HG03521 (cell line): ENCODE data around the gene METTL26.
"Not testable (repeated sequence)": the region's sequence is repeated elsewhere in the genome, so short reads cannot be mapped to it uniquely, and the experiment has no call there.

Source experiments
- ATAC-seq: cut with Tn5 transposase; IDR thresholded peaks from one replicate; pipeline ENCODE4 v1.9.1; 2021; ENCODE audit warnings: mild to moderate bottlenecking, moderate library complexity; ENCODE audit not compliant: unreplicated experiment

Gene METTL26

DNA sequence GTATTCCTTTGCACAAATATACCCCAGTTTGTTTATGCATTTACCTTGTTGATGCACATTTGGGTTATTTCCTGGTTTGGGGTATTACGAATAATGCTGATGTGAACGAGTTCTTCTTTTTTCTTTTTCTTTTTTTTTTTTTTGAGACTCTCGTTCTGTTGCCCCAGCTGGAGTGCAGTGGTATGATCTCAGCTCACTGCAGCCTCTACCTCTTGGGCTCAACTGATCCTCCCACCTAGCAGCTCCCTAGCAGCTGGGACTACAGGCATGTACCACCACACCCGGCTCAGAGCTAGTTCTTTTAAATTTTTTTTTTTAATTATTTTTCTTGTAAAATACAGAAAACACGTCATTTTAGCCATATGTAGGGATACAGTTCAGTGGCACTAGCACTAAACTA lies 32.2 kb downstream of the METTL26 start:
- ATAC-seq: no peak

DNA sequence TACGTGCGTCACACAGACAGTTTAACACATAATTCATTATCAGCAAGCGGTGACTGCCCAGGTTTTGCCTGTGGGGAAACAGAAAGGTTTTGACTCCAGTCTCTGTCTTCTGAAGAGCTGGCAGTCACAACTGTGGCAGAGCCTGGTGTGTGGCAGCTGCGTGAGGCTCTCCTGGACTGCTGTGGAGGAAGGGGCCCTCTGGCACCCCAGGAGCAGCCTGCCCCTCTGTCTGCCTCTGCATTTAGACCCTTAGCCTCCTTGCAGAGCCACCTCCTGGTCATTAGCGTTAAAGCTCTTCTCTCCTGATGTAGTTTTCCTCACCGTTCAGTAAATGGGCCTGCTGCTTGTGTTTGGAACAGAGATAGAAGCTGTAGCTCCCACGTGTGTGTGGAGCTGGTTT lies 35.3 kb downstream of the METTL26 start:
- ATAC-seq: no peak

DNA sequence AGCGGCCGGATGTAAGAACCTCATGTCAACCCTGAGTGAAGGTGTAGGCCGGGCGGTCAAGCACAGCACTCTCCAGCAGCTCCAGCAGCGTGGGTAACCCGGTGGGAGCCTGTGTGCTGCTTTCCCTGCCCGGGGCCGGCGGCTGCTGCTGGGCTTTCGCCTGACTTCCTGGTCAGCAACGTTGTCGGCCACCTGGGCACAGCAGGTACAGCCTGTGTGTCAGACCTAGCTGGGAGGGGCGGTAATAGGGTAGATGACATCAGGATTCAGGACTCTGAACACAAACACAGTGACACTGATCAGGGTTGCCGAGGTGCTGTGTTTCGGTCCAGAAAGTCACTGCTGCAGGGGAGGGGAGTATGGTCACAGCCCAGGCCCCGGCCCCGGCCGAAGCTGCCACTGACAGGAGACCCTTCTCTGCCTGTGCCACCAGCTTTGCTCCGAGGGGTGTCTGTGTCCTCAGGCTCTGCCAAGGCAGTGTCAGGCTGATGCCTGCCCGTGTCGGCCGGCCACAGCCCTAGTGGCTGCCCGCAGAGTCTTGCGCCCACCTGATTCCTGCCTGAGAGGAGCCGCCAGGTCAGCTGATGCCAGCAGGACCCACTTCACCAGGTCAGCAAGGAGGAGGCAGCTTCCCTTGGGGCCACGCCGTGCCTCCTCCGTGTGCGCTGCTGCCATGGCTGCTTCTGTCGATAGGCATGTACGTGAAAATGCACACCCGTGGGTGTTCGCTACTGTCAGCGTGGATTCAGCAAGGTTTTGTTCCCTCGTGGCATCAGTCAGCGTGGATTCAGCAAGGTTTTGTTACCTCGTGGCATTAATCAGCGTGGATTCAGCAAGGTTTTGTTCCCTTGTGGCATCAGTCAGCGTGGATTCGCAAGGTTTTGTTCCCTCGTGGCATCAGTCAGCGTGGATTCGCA lies 37.0 kb downstream of the METTL26 start:
- ATAC-seq: no peak

DNA sequence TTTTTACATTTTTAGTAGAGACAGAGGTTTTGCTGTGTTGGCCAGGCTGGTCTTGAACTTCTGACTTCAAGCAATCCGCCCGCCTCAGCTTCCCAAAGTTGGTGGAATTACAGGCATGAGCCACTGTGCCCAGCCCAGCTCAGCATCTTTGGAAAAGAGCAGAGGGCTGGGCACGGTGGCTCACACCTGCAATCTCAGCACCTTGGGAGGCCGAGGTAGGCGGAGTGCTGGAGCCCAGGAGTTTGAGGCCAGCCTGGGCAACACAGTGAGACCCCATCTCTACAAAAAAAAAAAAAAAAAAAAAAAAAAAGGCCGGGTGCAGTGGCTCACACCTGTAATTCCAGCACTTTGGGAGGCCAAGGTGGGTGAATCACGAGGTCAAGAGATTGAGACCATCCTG lies 38.5 kb downstream of the METTL26 start:
- not testable (repeated sequence) for ATAC-seq

DNA sequence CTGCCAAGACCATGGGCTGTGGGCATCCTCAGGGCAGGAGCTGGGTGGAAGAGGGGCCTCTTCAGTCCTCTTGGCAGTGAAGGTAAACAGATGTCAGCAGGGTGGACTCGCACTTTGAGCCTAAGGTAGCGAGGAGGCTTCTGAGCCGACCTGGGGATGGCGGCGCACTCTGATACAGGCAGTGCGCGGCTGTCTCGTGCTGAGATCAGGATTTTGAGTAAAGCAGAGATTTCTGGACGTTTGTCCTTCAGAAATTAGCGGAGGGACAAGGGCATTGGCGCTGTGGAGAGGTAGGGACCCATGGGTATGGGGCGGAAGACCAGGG lies 39.4 kb downstream of the METTL26 start:
- no peak for ATAC-seq

DNA sequence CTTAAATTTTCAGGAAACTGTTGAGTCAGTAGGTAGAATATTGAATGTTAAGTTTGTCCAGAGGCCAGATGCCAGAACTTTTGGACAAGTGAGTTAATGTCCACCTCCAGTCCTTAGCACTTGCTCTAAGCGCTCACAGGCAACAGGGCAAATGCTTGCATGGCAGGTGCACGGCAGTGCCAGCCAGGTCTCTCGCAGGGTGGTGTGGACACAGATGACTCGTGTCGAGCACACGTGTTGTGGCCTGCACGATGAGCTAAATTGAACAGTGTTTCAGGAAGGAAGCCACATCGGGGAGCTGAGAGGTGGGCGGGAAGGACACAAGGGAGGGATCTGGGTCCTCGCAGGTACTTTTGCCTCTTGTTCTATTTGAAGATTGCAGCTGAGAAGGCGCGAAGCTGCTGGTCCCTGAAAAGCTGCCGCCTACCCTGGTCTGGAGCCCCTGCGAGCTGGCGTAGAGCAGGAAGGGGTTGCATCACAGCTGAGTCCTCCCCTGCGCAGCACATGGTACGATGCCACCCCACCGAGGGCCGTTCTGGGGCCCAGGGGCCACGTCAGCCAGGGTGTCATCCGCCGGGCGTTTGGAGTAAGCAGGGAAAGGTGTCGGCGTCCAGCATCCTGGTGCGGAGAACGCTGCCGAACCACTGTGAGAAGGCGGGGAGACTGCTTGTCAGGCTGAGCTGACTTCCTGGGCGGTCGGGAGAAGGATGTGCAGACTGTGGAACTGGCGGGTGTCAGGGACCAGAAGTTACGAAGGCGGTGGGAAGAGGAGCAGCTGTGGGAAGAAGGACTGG lies 40.0 kb downstream of the METTL26 start:
- no peak for ATAC-seq

DNA sequence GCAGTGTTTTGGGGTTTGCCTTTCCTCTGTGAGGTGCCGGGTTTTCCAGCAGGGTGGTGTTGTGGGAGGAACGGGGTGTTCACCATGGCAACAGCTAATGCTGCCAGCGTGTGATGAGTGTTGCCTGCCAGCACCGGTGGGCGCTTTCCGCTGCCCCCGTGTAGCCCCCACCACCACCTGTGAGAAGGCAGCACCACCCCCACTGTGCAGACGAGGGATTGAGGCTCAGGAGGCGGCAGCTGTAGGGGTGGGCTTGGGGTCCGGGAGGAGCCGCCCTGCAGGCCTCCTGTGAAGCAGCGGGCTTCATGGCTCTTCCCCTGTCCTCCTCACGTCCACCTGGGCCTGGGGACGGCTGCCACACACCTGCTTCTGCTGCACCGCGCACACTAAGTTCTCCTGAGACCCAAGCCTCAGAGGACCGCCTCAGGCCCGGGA lies 41.0 kb downstream of the METTL26 start:
- no peak for ATAC-seq

DNA sequence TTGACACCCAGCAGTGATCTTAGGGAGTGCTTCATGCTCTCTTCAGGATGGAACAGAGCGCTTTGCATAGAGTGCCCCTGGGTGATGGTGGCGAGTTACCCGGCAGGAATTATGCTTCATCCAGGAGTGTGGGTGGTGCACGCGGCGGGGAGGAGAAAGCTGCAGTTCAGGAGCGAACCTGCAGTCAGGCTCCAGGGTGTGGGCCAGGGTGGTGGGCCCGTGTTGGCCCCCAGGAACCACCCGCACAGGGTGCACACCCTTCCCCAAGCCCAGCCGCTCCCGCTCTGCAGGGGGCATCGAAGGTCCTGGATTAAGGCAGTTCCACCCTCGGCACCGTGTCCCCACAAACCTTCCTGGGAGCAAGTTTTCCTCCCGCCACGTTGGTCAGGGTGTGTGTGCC lies 42.3 kb downstream of the METTL26 start:
- no peak for ATAC-seq

DNA sequence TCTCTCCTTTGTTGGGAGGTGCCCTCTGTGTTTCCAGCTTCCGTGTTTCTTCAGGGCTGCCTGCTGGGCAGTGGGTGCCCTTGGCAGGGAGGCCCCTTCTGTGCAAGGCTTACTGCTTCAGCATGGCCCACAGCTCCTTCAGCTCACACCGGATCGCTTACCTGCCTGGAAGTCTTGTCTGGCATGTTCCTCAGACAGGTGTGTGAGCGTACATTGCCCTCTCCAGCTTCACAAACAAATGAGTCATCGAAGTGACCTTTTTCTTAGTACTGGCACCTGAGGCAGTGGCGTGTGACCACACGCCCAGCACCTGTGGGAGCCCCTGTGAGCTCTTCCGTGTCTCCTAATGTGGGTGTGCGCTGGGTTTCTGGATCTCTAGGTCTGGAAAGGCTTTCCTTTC lies 42.7 kb downstream of the METTL26 start:
- no peak for ATAC-seq

DNA sequence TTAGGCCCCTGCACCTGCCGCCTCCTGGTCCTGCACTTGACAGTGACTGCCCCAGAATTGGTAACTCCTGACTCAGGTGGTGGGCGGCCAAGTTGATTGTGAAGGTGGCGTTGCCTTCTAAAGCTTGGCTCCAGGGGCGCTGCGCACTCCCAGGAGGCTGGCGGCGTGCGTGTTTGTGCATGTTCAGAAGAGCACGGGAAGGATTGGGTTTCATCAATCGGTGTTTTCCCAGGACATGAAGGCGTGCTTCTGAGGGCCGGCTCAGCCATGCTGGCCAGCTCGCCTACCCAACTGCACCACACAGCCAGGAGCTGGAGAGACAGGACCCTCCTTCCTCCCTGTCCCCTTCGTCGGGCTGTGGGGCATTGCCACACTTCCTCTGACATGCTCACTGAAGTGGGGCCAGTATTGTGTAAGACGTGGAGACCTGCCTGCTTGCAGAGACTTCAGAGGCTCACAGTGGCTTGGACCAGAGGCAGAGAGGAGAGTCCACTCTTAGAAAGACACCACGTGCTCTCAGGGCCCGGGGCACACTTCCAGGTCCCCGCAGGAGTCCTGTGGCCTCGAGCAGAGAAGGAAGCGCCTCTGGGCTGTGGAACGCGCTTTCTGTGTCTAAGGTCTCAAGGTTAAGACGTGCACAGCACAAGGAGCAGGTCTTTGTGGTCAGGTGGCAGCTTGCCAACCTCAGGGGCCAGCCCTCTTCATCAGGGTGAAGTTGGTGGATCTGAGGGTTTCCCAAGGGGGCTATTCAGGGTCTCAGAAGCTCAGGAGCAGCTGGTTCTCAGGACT lies 43.4 kb downstream of the METTL26 start:
- no peak for ATAC-seq

DNA sequence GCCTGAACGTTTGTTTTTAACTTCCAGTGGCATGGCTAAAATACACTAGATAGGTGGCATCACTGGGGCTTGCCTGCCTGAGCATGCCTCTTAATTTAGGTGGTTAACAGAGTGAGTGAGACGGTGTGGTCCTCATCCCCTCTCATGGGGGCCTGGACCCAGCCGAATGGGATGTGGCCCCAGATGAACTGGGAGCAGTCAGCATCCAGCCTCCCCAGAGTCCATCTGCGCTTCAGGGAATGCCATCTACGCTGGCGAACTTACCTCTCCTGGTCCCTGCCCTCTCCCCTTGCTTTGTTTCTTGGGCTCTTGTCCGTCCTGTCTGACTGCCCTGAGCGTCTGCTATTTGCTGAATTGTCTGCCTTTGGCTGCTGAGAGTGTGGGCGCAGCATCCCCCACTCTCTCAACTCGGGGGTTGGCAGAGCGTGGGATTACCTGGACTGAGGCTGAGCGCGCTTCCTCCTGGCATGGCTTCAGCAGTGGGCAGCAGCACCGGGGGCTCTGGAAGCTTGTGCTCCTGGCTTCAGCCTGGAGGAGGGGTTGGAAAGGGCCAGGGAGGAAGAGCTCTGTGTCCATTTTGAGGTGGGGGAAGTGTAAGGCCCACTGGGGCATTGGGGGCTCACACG lies 44.1 kb downstream of the METTL26 start:
- ATAC-seq: no peak

DNA sequence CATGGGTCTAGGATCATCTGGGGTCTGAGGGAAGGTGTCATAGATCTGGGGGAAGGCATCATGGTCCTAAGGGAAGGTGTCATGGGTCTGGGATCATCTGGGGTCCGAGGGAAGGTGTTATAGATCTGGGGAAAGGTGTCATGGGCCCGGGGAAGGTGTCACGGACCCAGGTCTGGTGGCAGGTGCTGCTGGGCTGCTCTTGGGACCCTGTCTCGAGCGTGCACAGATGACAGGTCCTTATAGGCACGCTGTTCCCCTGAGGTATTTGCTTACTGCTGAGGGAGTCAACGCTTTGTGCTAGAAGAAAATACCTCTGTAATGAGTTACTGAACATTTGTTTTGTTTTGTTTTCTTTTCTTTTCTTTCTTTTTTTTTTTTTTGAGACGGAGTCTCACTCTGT lies 44.9 kb downstream of the METTL26 start:
- no peak for ATAC-seq

DNA sequence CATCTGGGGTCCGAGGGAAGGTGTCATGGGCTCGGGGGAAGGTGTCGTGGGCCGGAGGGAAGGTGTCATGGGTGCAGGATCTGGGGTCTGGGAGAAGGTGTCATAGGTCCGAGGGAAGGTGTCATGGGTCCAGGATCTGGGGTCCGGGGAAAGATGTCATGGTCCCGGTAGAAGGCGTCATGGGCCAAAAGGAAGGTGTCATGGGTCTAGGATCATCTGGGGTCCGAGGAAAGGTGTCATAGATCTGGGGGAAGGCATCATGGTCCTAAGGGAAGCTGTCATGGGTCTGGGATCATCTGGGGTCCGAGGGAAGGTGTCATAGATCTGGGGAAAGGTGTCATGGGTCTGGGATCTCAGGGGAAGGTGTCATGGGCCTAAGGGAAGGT lies 45.3 kb downstream of the METTL26 start:
- ATAC-seq: no peak

DNA sequence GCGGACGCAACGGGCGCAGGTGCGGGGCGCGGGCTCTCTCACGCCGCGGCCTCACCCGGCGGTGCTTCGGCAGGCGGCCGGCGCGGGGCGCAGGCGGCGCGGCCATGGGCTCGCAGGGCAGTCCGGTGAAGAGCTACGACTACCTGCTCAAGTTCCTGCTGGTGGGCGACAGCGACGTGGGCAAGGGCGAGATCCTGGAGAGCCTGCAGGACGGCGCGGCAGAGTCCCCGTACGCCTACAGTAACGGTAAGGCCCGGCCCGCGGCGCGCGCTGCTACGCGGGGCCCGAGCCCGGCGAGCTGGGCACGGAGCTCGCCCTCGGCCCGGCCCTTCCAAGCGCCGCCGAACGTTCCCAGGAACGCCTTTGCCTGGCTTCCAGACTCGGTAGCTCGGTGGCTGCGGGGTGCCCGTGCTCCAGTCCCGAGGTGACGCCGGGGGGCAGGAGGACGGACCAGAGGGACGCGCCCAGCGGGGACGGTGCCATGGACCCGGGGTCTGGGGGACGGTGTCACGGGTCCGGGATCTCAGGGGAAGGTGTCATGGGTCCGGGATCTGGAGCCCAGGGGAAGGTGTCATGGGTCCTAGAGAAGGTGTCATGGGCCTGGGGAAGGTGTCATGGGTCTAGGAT lies 45.8 kb downstream of the METTL26 start:
- no peak for ATAC-seq

DNA sequence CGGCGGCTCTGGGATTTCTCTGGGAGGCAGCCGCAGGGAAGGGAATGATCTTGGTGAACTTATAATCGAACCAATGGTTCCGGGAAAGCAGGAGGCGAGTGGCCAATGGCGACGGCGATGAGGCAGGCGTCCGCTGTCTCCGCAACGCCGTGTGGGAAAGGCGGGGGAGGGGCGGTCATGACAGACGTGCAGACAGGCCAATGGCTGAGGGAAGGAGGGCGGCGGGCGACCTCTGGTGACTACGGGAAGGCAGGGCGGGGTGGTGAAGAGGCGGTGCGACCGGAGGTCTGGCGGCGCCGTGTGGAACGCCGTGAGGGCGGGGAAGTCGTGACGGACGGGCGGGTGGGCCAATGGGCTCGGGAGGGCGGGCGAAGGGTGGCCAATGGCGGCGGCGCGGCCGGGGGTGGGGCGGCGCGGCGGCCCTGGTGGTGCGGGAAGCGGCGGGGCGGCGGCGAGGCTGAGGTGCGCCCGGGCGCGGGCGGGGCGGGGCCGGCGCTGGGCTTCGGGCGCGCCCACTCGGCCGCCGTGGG lies 46.4 kb downstream of the METTL26 start, which contains the start of gene RAB40C:
TSS of gene RAB40C (plus strand) at position 409 of the 530 bp plus-strand sequence. CDS start 226 bp downstream, outside the sequence.
- peak; percentile 67 for ATAC-seq

DNA sequence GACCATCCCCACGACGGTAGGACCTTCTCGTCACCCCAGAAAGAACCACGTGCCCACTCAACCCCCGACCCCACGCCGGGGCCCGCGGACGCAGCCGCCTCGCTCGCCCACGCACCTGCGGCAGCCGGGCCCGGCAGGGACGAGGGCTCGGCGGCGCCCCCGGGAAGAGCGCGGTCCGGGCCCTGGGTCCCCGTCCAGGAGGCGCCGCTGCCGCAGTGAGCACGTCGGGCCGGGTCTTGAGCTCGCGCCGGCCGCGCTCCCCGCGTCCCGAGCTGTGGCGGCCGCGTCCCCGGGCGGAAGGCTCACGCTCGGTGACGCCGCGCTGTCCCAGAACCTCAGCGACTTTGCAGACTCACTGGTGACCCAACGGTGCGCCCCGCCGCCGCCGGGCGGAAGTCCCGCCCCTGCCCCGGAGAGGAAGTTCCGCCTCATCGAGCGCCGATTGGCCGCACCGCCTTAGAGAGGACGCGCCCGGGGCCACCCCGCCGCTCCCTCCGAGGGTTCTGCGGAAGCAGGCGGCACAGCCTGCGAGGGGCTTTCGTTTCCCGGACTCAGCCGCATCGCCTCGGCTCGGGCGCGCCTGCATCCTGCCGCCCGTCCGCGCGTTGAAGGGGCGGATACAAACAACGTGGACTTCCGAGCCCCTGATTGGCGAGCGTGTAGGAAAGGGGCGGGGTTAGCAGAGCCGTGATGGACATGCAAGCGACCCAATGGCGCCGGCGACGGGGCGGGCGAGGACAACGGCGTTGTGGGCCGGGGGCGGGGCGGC lies 47.0 kb downstream of the METTL26 start:
- ATAC-seq: peak; percentile 64

DNA sequence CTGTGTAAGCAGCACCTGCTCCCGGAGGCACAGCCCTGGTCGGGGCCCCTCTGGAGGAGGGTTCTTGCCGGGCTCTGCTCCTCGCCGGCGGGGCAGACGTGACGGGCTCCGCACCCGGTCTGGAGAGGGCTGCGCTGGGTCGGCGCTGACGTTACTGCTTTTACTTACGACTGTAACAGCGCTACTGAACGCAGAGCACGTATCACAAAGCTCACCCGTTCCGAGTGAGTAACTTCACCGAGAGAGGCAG lies 47.5 kb downstream of the METTL26 start:
- peak; percentile 1 for ATAC-seq

DNA sequence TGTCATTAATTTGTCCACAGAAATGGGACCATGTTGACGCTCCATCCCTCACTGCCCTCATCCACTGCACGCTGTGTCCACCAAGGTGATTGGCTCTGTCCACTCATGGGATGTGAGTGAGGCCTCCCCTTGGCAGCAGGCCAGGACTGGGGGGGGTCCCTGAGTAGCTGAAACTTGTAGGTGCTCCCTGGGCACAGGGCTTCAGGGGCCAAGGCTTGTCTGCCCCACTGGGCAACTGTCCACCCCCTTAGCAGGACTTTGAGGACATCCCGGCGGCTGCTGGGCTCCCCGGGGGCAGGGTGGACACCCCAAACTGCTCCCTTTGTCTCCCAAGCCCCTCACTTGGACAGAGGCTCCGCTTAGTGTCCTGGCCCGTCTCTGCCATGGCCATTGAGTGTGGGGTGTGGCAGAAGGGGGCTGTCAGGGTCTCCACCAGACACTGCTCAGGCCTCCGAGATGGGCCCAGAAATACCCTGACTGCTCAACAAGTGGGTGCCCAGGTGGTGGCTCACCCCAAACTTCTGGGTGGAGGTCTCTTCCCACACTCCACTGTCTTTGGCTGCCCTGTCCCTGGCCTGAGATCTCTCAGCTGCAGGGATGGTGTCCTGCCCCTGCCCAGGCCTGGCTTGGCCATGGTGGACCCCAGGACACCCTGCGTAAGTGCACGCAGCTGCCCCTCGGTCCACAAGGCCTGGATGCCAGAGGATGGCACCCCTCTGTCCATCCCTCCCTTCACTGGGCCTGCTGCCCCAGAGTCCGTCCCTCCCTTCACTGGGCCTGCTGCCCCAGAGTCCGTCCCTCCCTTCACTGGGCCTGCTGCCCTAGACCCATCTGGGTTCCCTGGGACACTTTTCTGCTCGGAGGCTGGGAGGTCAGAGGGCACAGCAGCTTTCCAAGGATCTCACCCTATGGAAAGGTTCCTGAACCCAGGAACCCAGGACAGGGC lies 49.2 kb downstream of the METTL26 start:
- ATAC-seq: no peak
